Measurements from ENCODE around the gene NR3C1.
A peak's percentile ranks its signal among the peaks of the same experiment; 100 is the strongest.

Gene NR3C1

DNA sequence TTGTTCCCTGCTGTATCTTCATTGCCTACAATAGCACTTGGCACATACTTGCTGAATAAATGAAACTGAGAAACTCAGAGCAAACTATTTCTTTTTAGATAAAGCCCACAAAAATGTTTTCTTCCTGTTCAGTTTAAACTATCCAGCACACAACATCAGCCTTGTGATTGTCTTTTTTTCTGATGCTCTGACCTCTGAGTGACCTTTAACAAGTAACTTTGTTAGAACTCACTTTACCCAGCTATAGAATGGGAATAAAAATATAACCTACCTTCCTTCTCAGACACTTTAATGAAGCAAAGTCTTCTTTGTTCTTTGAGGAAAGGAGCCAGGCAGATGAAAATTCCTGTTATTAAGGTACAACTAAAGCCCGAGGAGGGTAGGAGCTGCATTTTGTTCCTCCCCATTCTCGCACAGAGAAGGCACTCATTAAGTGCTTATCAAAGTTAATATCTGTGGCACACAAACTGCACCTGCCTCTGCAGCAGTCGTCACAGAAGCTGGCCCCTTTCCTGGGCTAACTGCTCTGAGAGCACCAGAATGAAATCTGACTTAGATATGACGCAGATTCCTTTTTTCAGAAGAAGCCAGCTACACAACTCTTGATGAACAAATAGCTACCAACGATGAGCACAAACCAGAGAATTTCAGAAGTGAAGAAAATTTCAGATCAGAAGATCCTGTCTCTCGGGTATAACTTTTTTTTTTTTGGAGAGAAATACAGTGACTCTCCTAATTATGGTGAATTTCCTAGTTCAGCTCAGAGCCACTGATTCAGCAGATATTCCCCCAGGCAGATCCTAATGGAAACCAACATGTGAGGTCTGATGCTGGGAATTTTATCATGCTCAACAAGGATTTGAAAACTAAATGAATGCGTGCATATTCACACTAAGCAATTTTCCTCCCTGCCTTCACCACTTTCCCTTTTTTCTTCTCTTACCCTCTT, 31.0 kb upstream of the NR3C1 start:
- Histone ChIP-seq H2BK120ac (ENCODE audit: low read depth, low read length) (no peak overlapping the region), H3K36me3 (ENCODE audit: control insufficient read depth in 1 of 2, insufficient read depth in 2 of 2, low read depth in 1 of 2, low read length in 2 of 2) (no peaks in the 10 kb centered on the region), H2BK12ac (ENCODE audit: low read length in 2 of 2) (no peak overlapping the region), H2AK5ac (ENCODE audit: low read length, severe bottlenecking) (peak overlapping the region; percentile 18), H2AFZ (ENCODE audit: low read depth, low read length) (no peak overlapping the region), H2BK5ac (ENCODE audit: low read depth, low read length, poor library complexity, severe bottlenecking) (no peak overlapping the region), H3K4me2 (ENCODE audit: low read length, poor library complexity, severe bottlenecking) (no peak overlapping the region), H3K23ac (ENCODE audit: low read length in 2 of 2) (peak overlapping the region in 1 of 2 experiments; percentile 37), H3K14ac (ENCODE audit: low read length in 2 of 2) (no peak overlapping the region), H3K9me3 (ENCODE audit: control insufficient read depth, low read length) (no peaks in the 10 kb centered on the region), H3K79me1 (replicated peaks; ENCODE audit: low read length, poor library complexity, severe bottlenecking) (no peaks in the 10 kb centered on the region), H3K18ac (ENCODE audit: low read depth in 1 of 2, low read length in 2 of 2) (no peak overlapping the region), H3K27me3 (ENCODE audit: control insufficient read depth in 1 of 2, insufficient read depth in 1 of 2, low read length in 2 of 2) (no peaks in the 10 kb centered on the region), H3K4ac (ENCODE audit: low read depth in 1 of 2, low read length in 2 of 2) (no peak overlapping the region), H3K4me3 (ENCODE audit: insufficient read depth in 1 of 2, low read depth in 1 of 2, low read length in 2 of 2) (peak overlapping the region in 1 of 2 experiments; percentile 71), H4K8ac (ENCODE audit: low read length) (peak overlapping the region; percentile 4), H2BK15ac (ENCODE audit: low read depth, poor library complexity, severe bottlenecking) (no peak overlapping the region), H3K27ac (ENCODE audit: low read length, poor library complexity, severe bottlenecking) (no peak overlapping the region), H3K4me1 (ENCODE audit: control insufficient read depth, insufficient read depth, low read depth, low read length) (peaks cover 6% of the 10 kb centered on the region), H4K91ac (ENCODE audit: low read length) (no peak overlapping the region), H3K9ac (ENCODE audit: low read length) (peak overlapping the region; percentile 85)
- WGBS, result 88% methylated on average over 5 of the region's 7 CpGs
- DNase-seq, result no peak

DNA sequence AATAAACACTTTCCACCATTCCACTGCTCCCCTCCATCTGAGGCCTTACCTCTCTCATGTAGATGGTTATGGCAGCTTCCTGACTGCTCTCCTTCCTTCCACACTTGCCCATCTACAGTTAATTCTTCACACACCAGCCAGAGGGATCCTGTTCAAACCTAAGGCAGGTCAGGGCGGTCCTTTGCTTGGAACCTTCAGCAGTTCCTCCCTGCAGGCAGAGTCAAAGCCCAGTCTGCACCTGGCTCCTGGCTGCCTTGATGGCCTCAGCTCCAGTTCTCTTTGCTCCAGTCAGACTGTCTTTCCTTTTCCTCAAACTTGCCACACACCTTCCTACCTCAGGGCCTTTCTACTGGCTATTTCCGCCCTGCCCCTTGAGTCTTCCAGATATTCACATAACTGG, 30.2 kb upstream of the NR3C1 start:
- peak overlapping the region in 1 of 2 experiments; percentile 26 for H3K14ac ChIP-seq (ENCODE audit: low read length in 2 of 2)
- H2AK5ac ChIP-seq (ENCODE audit: low read length, severe bottlenecking), result peak overlapping the region; percentile 14
- no peak overlapping the region for H3K4me3 ChIP-seq (ENCODE audit: insufficient read depth in 1 of 2, low read depth in 1 of 2, low read length in 2 of 2)
- no peak overlapping the region for H3K18ac ChIP-seq (ENCODE audit: low read depth in 1 of 2, low read length in 2 of 2)
- no peak overlapping the region for H3K4ac ChIP-seq (ENCODE audit: low read depth in 1 of 2, low read length in 2 of 2)
- H3K27ac ChIP-seq (ENCODE audit: low read length, poor library complexity, severe bottlenecking), result no peak overlapping the region
- peaks cover 6% of the 10 kb centered on the region for H3K4me1 ChIP-seq (ENCODE audit: control insufficient read depth, insufficient read depth, low read depth, low read length)
- no peak overlapping the region for H2BK120ac ChIP-seq (ENCODE audit: low read depth, low read length)
- no peak overlapping the region for H2BK12ac ChIP-seq (ENCODE audit: low read length in 2 of 2)
- no peak overlapping the region for H3K23ac ChIP-seq (ENCODE audit: low read length in 2 of 2)
- no peak overlapping the region for H2BK15ac ChIP-seq (ENCODE audit: low read depth, poor library complexity, severe bottlenecking)
- no peaks in the 10 kb centered on the region for H3K79me1 ChIP-seq (replicated peaks; ENCODE audit: low read length, poor library complexity, severe bottlenecking)
- peak overlapping the region; percentile 85 for H3K9ac ChIP-seq (ENCODE audit: low read length)
- H3K27me3 ChIP-seq (ENCODE audit: control insufficient read depth in 1 of 2, insufficient read depth in 1 of 2, low read length in 2 of 2), result no peaks in the 10 kb centered on the region
- H4K8ac ChIP-seq (ENCODE audit: low read length), result no peak overlapping the region
- 99% methylated on average over 2 of the region's 2 CpGs for WGBS
- DNase-seq, result no peak
- no peaks in the 10 kb centered on the region for H3K36me3 ChIP-seq (ENCODE audit: control insufficient read depth in 1 of 2, insufficient read depth in 2 of 2, low read depth in 1 of 2, low read length in 2 of 2)
- H2BK5ac ChIP-seq (ENCODE audit: low read depth, low read length, poor library complexity, severe bottlenecking), result no peak overlapping the region
- no peaks in the 10 kb centered on the region for H3K9me3 ChIP-seq (ENCODE audit: control insufficient read depth, low read length)
- H4K91ac ChIP-seq (ENCODE audit: low read length), result no peak overlapping the region
- H3K4me2 ChIP-seq (ENCODE audit: low read length, poor library complexity, severe bottlenecking), result no peak overlapping the region
- H2AFZ ChIP-seq (ENCODE audit: low read depth, low read length), result peak overlapping the region; percentile 53

DNA sequence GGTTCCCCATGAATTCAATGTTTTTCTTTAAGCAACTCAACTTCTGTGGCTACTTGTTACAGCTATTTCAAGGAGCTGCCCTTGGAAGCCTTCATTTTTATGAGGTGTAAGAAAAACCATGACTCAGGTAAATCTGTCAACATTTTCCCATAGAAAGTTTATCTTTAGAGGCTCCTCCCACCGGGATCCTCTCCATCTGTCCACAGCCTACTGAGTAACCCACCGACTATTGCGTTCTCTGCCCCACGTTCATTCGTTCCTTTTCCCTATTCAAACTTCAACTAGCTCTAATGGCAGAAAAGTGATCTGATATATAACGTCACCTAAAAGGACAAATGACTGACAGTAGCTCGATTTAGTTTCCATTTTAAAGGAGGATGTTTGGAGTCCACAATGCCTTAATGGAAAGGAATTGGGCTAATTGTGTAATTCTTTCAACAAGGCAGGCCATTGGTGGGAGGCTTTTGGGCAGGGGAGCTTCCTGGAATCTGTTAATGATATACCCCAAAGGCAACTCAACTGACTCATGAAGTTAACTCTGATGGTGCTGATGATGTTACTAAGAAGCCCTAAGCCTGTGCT, 29.3 kb upstream of the NR3C1 start:
- Histone ChIP-seq H4K8ac (ENCODE audit: low read length) (no peak overlapping the region), H2AK5ac (ENCODE audit: low read length, severe bottlenecking) (no peak overlapping the region)
- WGBS, result 92% methylated on average over 7 of the region's 7 CpGs

DNA sequence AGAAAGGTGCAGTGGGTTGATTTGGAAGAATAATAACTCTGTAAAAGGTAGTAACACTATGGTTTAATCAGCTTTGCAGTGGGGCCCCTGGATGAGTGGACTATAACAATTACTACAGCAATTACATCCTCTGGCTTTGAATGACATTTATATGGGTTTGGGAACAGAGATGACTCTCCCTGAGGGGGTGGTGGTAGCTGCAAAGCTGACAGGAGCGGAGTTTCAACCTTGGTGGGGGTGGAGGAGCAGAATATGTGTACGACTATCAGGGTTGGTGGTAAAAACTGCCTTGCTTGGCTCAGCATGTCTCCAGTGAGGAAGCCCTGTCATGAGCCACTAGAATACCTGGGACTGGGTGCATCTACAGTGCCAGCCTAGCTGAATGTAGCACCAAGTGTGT, 28.3 kb upstream of the NR3C1 start:
- H3K9ac ChIP-seq (ENCODE audit: low read length), result no peak overlapping the region
- no peak overlapping the region for H3K18ac ChIP-seq (ENCODE audit: low read depth in 1 of 2, low read length in 2 of 2)
- no peaks in the 10 kb centered on the region for H3K79me1 ChIP-seq (replicated peaks; ENCODE audit: low read length, poor library complexity, severe bottlenecking)
- H3K4me3 ChIP-seq (ENCODE audit: insufficient read depth in 1 of 2, low read depth in 1 of 2, low read length in 2 of 2), result no peak overlapping the region
- no peak overlapping the region for H3K23ac ChIP-seq (ENCODE audit: low read length in 2 of 2)
- H3K9me3 ChIP-seq (ENCODE audit: control insufficient read depth, low read length), result no peaks in the 10 kb centered on the region
- no peaks in the 10 kb centered on the region for H3K27me3 ChIP-seq (ENCODE audit: control insufficient read depth in 1 of 2, insufficient read depth in 1 of 2, low read length in 2 of 2)
- DNase-seq, result no peak
- no peak overlapping the region for H2AFZ ChIP-seq (ENCODE audit: low read depth, low read length)
- no peaks in the 10 kb centered on the region for H3K36me3 ChIP-seq (ENCODE audit: control insufficient read depth in 1 of 2, insufficient read depth in 2 of 2, low read depth in 1 of 2, low read length in 2 of 2)
- H2BK12ac ChIP-seq (ENCODE audit: low read length in 2 of 2), result no peak overlapping the region
- H2BK5ac ChIP-seq (ENCODE audit: low read depth, low read length, poor library complexity, severe bottlenecking), result no peak overlapping the region
- H3K14ac ChIP-seq (ENCODE audit: low read length in 2 of 2), result no peak overlapping the region
- no peak overlapping the region for H2BK15ac ChIP-seq (ENCODE audit: low read depth, poor library complexity, severe bottlenecking)
- 94% methylated on average over 2 of the region's 2 CpGs for WGBS
- H4K8ac ChIP-seq (ENCODE audit: low read length), result no peak overlapping the region
- no peak overlapping the region for H3K4me2 ChIP-seq (ENCODE audit: low read length, poor library complexity, severe bottlenecking)
- no peak overlapping the region for H2BK120ac ChIP-seq (ENCODE audit: low read depth, low read length)
- no peak overlapping the region for H4K91ac ChIP-seq (ENCODE audit: low read length)
- H2AK5ac ChIP-seq (ENCODE audit: low read length, severe bottlenecking), result peak overlapping the region; percentile 83
- H3K4ac ChIP-seq (ENCODE audit: low read depth in 1 of 2, low read length in 2 of 2), result no peak overlapping the region
- H3K27ac ChIP-seq (ENCODE audit: low read length, poor library complexity, severe bottlenecking), result no peak overlapping the region
- H3K4me1 ChIP-seq (ENCODE audit: control insufficient read depth, insufficient read depth, low read depth, low read length), result peaks cover 6% of the 10 kb centered on the region

More for the DNA sequence above, 29.3 kb upstream of the NR3C1 start:
- Histone ChIP-seq H2BK15ac (ENCODE audit: low read depth, poor library complexity, severe bottlenecking) (no peak overlapping the region), H2BK12ac (ENCODE audit: low read length in 2 of 2) (no peak overlapping the region), H3K4me3 (ENCODE audit: insufficient read depth in 1 of 2, low read depth in 1 of 2, low read length in 2 of 2) (no peak overlapping the region), H2BK120ac (ENCODE audit: low read depth, low read length) (no peak overlapping the region), H3K9me3 (ENCODE audit: control insufficient read depth, low read length) (no peaks in the 10 kb centered on the region), H2BK5ac (ENCODE audit: low read depth, low read length, poor library complexity, severe bottlenecking) (no peak overlapping the region), H3K14ac (ENCODE audit: low read length in 2 of 2) (no peak overlapping the region), H3K27me3 (ENCODE audit: control insufficient read depth in 1 of 2, insufficient read depth in 1 of 2, low read length in 2 of 2) (no peaks in the 10 kb centered on the region), H3K79me1 (replicated peaks; ENCODE audit: low read length, poor library complexity, severe bottlenecking) (no peaks in the 10 kb centered on the region), H3K18ac (ENCODE audit: low read depth in 1 of 2, low read length in 2 of 2) (no peak overlapping the region), H3K23ac (ENCODE audit: low read length in 2 of 2) (no peak overlapping the region), H4K91ac (ENCODE audit: low read length) (no peak overlapping the region), H3K4ac (ENCODE audit: low read depth in 1 of 2, low read length in 2 of 2) (no peak overlapping the region), H3K4me1 (ENCODE audit: control insufficient read depth, insufficient read depth, low read depth, low read length) (peaks cover 6% of the 10 kb centered on the region), H3K36me3 (ENCODE audit: control insufficient read depth in 1 of 2, insufficient read depth in 2 of 2, low read depth in 1 of 2, low read length in 2 of 2) (no peaks in the 10 kb centered on the region), H3K9ac (ENCODE audit: low read length) (no peak overlapping the region), H3K27ac (ENCODE audit: low read length, poor library complexity, severe bottlenecking) (peak overlapping the region; percentile 50), H2AFZ (ENCODE audit: low read depth, low read length) (no peak overlapping the region), H3K4me2 (ENCODE audit: low read length, poor library complexity, severe bottlenecking) (no peak overlapping the region)
- no peak for DNase-seq

Data from mesenchymal stem cell (in vitro differentiated cells and primary cell).